SH-SY5Y (cell line): ENCODE results near the gene GATA6.

Experiments used
- GATA2 ChIP-seq: IDR thresholded peaks from 2 replicates; pipeline ENCODE4 v1.6.1; 2011; ENCODE audit warnings: mild to moderate bottlenecking, low read depth, low read length
- GATA3 ChIP-seq: IDR thresholded peaks from 2 replicates; pipeline ENCODE4 v1.6.1; 2011; ENCODE audit warnings: low read depth, mild to moderate bottlenecking, low read length, moderate library complexity

DNA sequence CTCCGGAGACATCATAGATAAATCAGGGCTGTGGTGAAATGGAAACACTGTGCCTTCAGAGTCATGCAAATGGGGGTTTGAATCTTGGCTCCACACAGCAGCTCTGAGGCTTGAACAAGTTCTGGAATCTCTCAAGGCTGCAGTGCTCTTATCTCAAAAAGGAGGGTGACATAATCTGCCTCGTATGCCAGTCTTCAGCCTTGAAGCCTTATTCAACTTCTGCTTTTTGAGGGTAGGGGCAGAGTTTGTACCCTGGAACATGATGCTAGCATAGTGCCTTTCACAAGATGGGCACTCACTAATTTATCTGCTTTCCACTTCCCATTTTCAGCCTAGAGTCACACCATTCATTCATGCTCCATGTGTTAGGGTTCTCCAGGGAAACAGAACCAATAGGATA is 42.3 kb downstream of the GATA6 start:
- TF ChIP-seq GATA2 = no peak
- no peak for TF ChIP-seq GATA3
